CD14-positive monocyte (primary cell): Measurements from ENCODE around the gene TPRN. TPM values are rescaled to one million over a fixed set of nuclear protein-coding genes. Genes with fewer than 3 reads are reported as not detected.

Experiments used
- DNase-seq, 3 donors: peaks; one replicate each; pipeline ENCODE4 v3.0.0-alpha.2; 2011 to 2022
- H2AFZ ChIP-seq: 2 replicates; pipeline ENCODE4 v1.6.0; 2012; ENCODE audit warnings: mild to moderate bottlenecking, low read depth, low read length, inconsistent platforms; ENCODE audit not compliant: insufficient read depth, poor library complexity, severe bottlenecking
- H3K27ac ChIP-seq, 2 donors: 1 replicate in 1 of 2; 2 replicates in 1 of 2; pipeline ENCODE4 v1.5.1; 2012 to 2013; ENCODE audit warnings: low read length in 2 of 2, control low read depth in 1 of 2, inconsistent platforms in 1 of 2, low read depth in 1 of 2, mild to moderate bottlenecking in 1 of 2
- H3K27me3 ChIP-seq, 2 donors: one replicate each; pipeline versions ENCODE4 v1.6.0 to v1.6.1; 2011 to 2013; ENCODE audit warnings: low read length in 2 of 2; ENCODE audit not compliant: control insufficient read depth in 2 of 2, insufficient read depth in 2 of 2
- H3K36me3 ChIP-seq, 2 donors: replicated peaks in 1 of 2; 1 replicate in 1 of 2; 2 replicates in 1 of 2; pipeline versions ENCODE4 v1.5.1 to v1.6.1; 2012 to 2013; ENCODE audit warnings: low read length in 2 of 2, control low read depth in 1 of 2, inconsistent platforms in 1 of 2, mild to moderate bottlenecking in 1 of 2; ENCODE audit not compliant: insufficient read depth in 2 of 2, control insufficient read depth in 1 of 2
- H3K4me1 ChIP-seq, 2 donors: 1 replicate in 1 of 2; 2 replicates in 1 of 2; pipeline versions ENCODE4 v1.5.1 to v1.6.1; 2012 to 2013; ENCODE audit warnings: low read length in 2 of 2, control low read depth in 1 of 2, inconsistent platforms in 1 of 2, mild to moderate bottlenecking in 1 of 2, moderate library complexity in 1 of 2; ENCODE audit not compliant: insufficient read depth in 2 of 2, control insufficient read depth in 1 of 2
- H3K4me2 ChIP-seq: replicated peaks from 2 replicates; pipeline ENCODE3; 2012; ENCODE audit warnings: low read length, moderate library complexity, mild to moderate bottlenecking; ENCODE audit not compliant: poor library complexity, severe bottlenecking; ENCODE audit errors: extremely low read depth
- H3K4me3 ChIP-seq, 3 experiments: fragments of 200-600 bp in 1 of 3; sonication (generic) in 1 of 3; replicated peaks in 1 of 3; 1 replicate in 2 of 3; 2 replicates in 1 of 3; pipeline ENCODE4 v1.5.1; 2011 to 2013; ENCODE audit warnings: low read length in 3 of 3, mild to moderate bottlenecking in 3 of 3, control low read depth in 2 of 3, low read depth in 2 of 3, inconsistent platforms in 1 of 3, moderate library complexity in 1 of 3
- H3K79me2 ChIP-seq: 2 replicates; pipeline ENCODE4 v1.6.0; 2012; ENCODE audit warnings: mild to moderate bottlenecking, control low read depth, inconsistent platforms, low read length, moderate library complexity; ENCODE audit not compliant: insufficient read depth
- H3K9ac ChIP-seq: 2 replicates; pipeline ENCODE4 v1.6.0; 2017; ENCODE audit warnings: low read length, mild to moderate bottlenecking; ENCODE audit not compliant: insufficient read depth, poor library complexity, severe bottlenecking
- H3K9me3 ChIP-seq, 2 donors: replicated peaks in 1 of 2; 1 replicate in 1 of 2; 2 replicates in 1 of 2; pipeline versions ENCODE4 v1.5.1 to v1.6.1; 2012 to 2013; ENCODE audit warnings: low read length in 2 of 2, control low read depth in 1 of 2; ENCODE audit not compliant: control insufficient read depth in 1 of 2, insufficient read depth in 1 of 2
- H4K20me1 ChIP-seq: 2 replicates; pipeline ENCODE4 v1.6.0; 2012; ENCODE audit warnings: mild to moderate bottlenecking, low read length, control low read depth, moderate library complexity; ENCODE audit not compliant: insufficient read depth
- H3K27ac Mint-ChIP-seq, 7 donors: one replicate each; pipeline ENCODE4 v1.8.0; 2020; ENCODE audit warnings: mild to moderate bottlenecking in 7 of 7, mixed read lengths in 7 of 7, moderate library complexity in 6 of 7, inconsistent platforms in 2 of 7
- H3K27me3 Mint-ChIP-seq, 3 donors: one replicate each; pipeline ENCODE4 v1.8.0; 2021 to 2022; ENCODE audit warnings: low read depth in 3 of 3, mild to moderate bottlenecking in 3 of 3, mixed read lengths in 3 of 3, moderate library complexity in 3 of 3, inconsistent platforms in 1 of 3
- H3K36me3 Mint-ChIP-seq, 2 donors: one replicate each; pipeline ENCODE4 v1.8.0; 2020; ENCODE audit warnings: mixed read lengths in 2 of 2, inconsistent platforms in 1 of 2, mild to moderate bottlenecking in 1 of 2
- H3K4me1 Mint-ChIP-seq: one replicate; pipeline ENCODE4 v1.8.0; 2020; ENCODE audit warnings: mild to moderate bottlenecking, mixed read lengths
- H3K4me3 Mint-ChIP-seq, 2 donors: one replicate each; pipeline ENCODE4 v1.8.0; 2020; ENCODE audit warnings: mild to moderate bottlenecking in 2 of 2, mixed read lengths in 2 of 2, moderate library complexity in 1 of 2
- H3K9me3 Mint-ChIP-seq, 7 donors: one replicate each; pipeline ENCODE4 v1.8.0; 2020 to 2022; ENCODE audit warnings: mixed read lengths in 7 of 7, mild to moderate bottlenecking in 6 of 7, moderate library complexity in 6 of 7, inconsistent platforms in 2 of 7
- CTCF ChIP-seq: fragments of 200-600 bp; IDR thresholded peaks from one replicate; pipeline ENCODE4 v1.8.0; 2022; ENCODE audit warnings: antibody characterized with exemption, mild to moderate bottlenecking
- WGBS: methylation state at CpG from one replicate; pipeline ENCODE4 v1.1.5; 2013; ENCODE audit warnings: missing lambda C conversion rate; ENCODE audit not compliant: insufficient coverage; 5-methylcytosine and 5-hydroxymethylcytosine counted together
- intact Hi-C, 2 donors: fragments of 100-400 bp; cut with micrococcal nuclease; formaldehyde crosslinking; loops; one replicate each; pipeline versions ENCODE4 v1.15.0 to v1.15.1; 2023
- polyA plus RNA-seq, 3 donors: library from polyadenylated mRNA; depleted of rRNA in 1 of 3; unstranded in 2 of 3; stranded (reverse) in 1 of 3; fragments of 300-500 nt in 2 of 3; fragments of >200 nt in 1 of 3; fragmentation: Illumina TruSeq in 2 of 3; gene quantifications; 1 replicate in 2 of 3; 2 replicates in 1 of 3; pipeline ENCODE4 v1.2.3, GENCODE V29; 2012 to 2021

Gene TPRN
- polyA plus RNA-seq, 3 donors = 0.30 to 4.6 (median 0.46) TPM

GRCh38 chr9:137181680-137182079, 18.9 kb downstream of the TPRN start:
- Histone ChIP-seq H3K27ac (no peak overlapping the region), H2AFZ (no peak overlapping the region), H3K79me2 (peaks cover 11% of the 10 kb centered on the region), H3K9ac (no peak overlapping the region), H3K4me1 (peaks cover 1 to 7% of the 10 kb centered on the region in 2 donors), H3K36me3 (peaks cover 87 to 95% of the 10 kb centered on the region in 2 donors), H3K4me2 (no peak overlapping the region), H3K9me3 (no peaks in the 10 kb centered on the region), H4K20me1 (no peaks in the 10 kb centered on the region), H3K4me3 (no peak overlapping the region), H3K27me3 (no peaks in the 10 kb centered on the region)
- DNase-seq = no peak
- Mint-ChIP-seq H3K9me3 (no peaks in the 10 kb centered on the region), H3K4me1 (peaks cover 4% of the 10 kb centered on the region), H3K27ac (no peak overlapping the region), H3K36me3 (peaks cover 64 to 86% of the 10 kb centered on the region in 2 donors), H3K4me3 (no peak overlapping the region), H3K27me3 (peaks cover 0 to 2% (median 1%) of the 10 kb centered on the region in 3 donors)
- WGBS = 98% methylated on average over 20 of the region's 22 CpGs
- no peak for TF ChIP-seq CTCF
- intact Hi-C loops = loop anchor here in 1 of 2 donors (5.0 kb wide), 1 partner anchor 64 kb away; no protein-coding TSS in a partner anchor

- no peak overlapping the region for H3K4me2 ChIP-seq
- H3K4me1 Mint-ChIP-seq = no peaks in the 10 kb centered on the region
- H2AFZ ChIP-seq = no peak overlapping the region
- peaks cover 0 to 4% of the 10 kb centered on the region in 2 donors for H3K27me3 ChIP-seq
- peaks cover 57 to 77% of the 10 kb centered on the region in 2 donors for H3K36me3 Mint-ChIP-seq
- TF ChIP-seq CTCF = no peak
- intact Hi-C loops = loop anchor here in 1 of 2 donors (5.0 kb wide), 1 partner anchor 63 kb away; no protein-coding TSS in a partner anchor
- H3K27ac Mint-ChIP-seq = no peak overlapping the region
- H3K27me3 Mint-ChIP-seq = peaks cover 0 to 5% (median 1%) of the 10 kb centered on the region in 3 donors
- H3K27ac ChIP-seq = no peak overlapping the region
- no peak overlapping the region for H3K9ac ChIP-seq
- no peak for DNase-seq
- no peaks in the 10 kb centered on the region for H3K9me3 Mint-ChIP-seq
- peaks cover under 1% of the 10 kb centered on the region for H3K79me2 ChIP-seq
- no peaks in the 10 kb centered on the region for H4K20me1 ChIP-seq
- over 99% methylated on average over 20 of the region's 20 CpGs for WGBS
- no peaks in the 10 kb centered on the region for H3K9me3 ChIP-seq
- peaks cover 78 to 83% of the 10 kb centered on the region in 2 donors for H3K36me3 ChIP-seq
- H3K4me1 ChIP-seq = no peaks in the 10 kb centered on the region
- no peak overlapping the region for H3K4me3 Mint-ChIP-seq
- no peak overlapping the region for H3K4me3 ChIP-seq
Observed at GRCh38 chr9:137180491-137180890, 20.1 kb downstream of the TPRN start.
